HG03342 (cell line): ENCODE measurements around the gene NDC1.

Source experiments
- ATAC-seq: cut with Tn5 transposase; IDR thresholded peaks from one replicate; pipeline ENCODE4 v1.9.1; 2021; ENCODE audit warnings: mild to moderate bottlenecking, moderate library complexity; ENCODE audit not compliant: unreplicated experiment

NDC1 gene

DNA sequence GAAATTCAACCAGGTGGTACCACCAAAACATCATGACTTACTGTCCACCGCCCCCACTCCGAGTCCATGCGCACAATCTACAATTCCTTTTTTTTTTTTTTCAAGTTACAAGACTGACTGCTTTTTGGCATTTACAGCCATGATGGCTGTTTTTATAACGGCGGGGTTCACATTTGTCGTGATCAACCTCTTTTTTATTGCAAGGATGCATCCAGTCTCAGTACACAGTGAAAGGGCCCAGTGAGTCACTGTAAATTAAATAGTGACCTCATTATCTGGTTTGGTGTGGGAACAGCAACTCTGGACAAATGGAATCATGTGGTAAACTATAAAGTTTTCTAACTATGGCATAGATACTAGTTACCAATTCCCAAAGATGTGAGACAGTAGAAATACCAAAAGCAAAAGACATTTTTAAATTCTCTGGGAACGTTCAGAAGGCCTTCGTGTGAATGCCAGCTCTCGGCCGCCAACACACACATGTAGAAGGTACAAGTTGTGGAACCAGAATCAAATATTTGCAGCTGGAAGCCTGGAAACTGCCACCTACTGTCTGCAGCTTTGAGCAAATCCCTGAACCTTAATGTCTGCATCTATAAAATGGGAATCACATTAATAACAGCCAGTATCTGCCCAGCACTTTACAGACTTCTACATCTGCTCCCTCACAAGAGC is 104.0 kb downstream of the NDC1 start:
- ATAC-seq, result no peak

DNA sequence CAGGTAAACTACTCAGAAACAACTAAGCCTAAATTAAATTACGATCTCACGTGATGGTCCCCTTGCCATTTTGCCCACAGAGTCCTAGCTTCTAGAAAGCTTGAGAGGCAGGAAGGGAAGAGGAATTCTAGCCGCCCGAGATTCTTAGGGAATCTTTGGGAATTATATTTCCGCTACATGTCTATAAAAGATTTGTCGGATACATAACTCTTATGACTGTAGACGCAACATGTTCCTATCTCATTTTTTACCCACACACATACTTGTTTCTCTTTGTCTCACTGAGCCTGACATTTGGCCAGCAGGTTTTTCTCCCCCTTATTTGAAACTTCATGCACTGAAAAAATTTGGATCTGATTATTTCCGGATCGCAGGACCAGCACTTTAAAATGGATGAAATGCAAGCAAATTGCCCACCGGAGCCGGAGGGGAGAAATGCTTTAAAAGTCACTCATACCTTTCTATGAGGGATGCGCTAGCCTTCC is 104.6 kb downstream of the NDC1 start:
- no peak for ATAC-seq

DNA sequence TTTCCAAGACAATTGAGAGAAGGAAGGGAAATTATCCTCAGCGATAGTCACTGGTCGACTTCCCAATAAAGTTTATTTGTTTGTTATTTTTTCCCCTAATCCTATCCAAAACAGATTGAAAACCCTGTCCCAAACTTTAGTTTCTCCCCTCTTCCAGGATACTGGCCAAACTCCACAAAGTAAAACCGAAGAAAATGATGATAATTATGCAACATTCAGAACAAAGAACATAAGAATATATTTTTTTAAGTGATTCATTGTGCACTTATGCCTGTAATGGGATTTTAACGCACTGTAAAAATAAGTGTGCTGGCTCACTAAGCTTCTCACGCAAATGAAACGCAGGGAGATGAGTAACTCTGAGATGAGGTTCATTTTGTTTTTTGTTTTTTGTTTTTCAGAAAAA is 105.2 kb downstream of the NDC1 start:
- no peak for ATAC-seq

DNA sequence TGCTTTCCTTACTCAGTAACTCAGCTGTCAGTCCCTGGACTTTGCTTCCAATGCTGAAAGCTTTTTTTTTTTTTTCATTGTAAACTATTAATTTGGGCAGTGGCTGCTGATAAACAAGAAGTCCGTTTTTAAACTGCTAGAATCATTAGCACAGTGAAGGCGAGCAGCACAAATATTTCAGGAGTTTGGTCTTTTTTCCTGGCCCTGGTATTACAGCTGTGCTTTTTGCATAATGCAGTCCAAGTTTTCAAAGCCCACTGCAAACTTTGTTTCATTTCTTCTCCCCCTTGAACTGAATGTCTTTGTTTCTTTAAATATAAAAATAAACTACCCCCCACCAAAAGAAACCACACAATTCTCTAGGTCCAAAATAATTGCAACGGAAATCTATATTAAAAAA is 105.7 kb downstream of the NDC1 start:
- ATAC-seq, result no peak

DNA sequence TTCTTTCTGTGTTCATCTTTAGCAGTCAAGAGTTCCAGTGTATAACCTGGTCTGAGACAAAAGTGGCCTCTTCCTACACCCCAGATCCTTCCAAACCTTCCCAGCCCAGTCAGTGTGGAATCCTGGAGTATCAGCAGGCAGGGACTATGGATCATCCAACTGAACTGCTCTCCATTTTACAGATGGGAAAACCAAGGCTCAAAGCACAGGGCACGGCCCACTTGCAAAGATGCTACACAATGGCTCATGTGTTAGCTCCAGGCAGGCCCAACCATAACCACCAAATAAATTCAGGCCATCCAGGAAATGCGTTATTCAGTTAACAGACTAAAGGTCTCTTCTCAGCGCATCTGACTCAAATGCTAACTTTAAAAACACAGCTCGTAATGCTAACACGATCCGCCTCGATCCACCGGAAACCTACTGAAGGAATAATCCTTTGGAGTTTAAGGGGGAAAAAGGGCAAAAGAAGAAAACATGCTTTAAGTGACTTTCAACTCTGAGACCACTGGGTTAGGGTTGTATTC is 106.3 kb downstream of the NDC1 start:
- ATAC-seq, result no peak

DNA sequence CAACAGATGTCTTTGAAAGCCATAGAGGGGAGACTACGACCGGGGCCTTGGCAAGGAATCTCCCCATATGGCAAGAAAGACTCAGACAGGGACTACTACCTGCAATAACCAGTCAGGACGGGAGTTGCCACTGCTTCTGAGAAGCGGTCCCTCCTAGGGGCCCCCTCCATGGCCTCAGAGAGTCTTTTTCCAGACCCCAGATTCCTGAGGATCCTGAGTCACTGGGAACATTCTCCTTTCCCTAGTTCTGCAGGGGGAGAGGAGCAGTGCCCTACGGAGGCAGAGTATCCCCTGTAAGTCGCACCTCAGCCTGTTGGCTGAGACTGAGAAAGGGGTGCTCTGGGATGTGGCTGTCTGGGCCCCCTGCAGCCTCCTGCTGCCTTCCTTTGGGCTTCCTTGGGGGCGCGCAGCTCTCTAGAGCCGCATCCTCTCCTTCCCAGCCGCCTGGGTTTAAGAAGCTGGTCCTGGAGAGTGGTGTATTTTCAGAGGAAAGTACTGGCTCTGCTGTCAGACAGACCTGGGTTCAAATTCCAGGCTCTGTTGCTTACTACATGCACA is 107.0 kb downstream of the NDC1 start:
- ATAC-seq, result no peak

DNA sequence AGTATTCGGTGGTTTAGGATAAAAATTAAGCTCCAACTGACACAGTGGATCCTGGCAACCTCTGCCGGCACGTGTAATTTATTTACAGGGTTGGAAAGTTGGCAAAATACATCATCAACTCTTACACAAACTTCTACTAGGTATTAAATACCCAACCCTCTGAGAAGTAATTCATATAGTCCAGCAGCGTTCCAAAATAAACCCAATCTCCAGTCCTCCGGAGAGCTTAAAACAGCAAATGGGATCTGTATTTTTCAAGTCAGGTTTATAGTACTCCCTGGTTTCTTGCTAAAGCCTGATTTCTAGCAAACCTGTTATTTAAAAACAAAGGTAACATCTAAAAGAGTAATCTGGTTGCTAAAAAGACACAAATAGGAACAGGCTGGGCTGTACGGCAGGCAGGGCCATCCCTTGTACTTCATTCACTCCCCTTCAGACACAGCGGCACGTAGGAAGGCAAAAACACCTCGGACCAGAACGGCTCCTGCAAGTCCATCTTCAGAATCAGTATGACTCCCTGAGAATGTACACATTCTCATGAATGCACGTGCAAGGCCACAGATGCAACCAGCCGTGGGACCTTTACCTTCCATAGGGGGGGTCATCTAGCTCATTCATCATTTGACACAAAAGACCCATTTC is 107.8 kb downstream of the NDC1 start:
- ATAC-seq, result no peak

DNA sequence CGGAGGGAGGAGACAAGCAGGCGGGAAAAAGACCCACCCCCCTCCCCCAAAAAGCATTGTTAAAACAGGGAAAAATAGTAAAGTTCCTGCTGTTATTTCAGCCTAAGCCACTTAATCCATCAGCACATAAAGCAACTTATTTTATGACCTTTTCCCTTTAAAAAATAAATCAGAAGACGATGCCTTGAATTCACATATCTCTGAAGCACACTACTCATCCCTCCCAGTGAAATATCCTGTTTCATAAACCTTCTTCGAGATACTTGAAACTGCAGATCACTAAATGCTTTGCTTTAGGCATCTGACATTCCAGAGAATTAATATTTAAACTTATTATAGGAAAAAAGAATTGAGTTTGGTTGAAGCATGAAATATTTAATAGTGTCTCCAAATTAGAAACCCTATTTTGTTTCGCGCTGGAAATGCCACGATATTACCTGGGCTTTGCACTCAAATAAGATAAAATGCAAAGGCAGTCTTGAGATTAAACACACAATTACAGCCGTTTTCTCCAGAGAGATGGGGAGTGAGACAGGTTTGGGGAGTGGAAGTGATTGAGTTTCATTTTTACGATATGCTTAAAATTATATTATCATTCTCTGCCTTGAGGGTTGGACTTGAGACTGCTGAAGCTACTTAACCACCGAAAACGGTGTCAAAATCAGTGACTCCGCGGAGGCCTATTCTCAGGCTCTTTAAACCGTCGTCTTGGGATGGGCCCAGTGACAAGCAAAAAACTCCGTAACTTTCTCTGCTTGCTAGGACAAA is 108.5 kb downstream of the NDC1 start:
- ATAC-seq, result no peak

DNA sequence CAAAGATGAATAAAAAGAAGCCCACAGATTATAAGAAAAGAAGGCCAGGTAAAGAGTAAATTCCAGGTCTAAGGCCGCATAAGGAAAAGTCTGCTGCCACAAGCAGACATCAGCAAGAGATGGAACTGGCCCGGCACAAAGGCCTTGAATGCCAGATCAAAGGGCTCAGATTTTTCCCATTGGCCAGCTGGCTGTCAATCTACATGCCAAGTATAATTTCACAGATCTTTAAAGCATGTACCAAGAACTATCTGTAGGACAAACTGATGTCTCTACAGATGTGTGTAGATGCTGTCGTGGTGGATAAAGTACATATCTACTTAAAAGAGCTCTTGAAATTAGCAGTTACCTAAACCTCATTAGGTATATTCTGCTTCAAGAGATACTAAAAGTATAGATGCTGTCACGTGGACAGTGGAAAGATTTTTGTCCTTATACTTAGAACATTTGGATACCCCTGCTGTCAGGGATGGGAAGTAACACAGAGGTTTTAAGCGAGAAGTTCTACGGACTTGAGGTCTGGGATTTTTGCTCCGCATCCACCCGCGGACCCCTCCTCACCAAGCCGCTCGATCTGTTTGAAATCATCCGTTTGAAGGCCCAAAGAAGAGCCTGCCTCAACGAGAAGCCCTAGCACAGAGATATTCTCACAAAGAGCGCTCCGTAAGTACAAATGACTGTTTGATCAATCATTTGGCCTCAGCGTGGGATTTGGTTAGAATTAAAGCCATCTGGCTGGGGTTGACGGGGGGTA is 109.2 kb downstream of the NDC1 start:
- ATAC-seq, result no peak

DNA sequence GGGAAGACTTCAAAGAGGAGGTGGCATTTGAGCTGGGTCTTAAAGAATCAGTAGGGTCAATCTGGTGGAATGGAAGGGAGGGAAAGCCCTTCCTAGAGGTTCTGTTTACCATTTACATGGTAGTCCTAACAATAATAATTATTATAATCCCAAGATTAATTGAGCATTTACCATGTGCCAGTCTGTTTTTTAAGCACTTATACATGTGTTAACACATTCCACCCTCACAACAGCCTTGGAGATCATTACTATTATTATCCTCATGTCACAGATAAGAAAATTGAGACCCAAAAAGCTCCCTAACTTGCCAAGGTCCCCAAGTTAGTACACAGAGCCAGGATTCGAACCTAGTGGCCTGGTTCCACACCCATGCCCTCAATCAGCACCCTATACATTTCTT is 109.9 kb downstream of the NDC1 start:
- no peak for ATAC-seq

DNA sequence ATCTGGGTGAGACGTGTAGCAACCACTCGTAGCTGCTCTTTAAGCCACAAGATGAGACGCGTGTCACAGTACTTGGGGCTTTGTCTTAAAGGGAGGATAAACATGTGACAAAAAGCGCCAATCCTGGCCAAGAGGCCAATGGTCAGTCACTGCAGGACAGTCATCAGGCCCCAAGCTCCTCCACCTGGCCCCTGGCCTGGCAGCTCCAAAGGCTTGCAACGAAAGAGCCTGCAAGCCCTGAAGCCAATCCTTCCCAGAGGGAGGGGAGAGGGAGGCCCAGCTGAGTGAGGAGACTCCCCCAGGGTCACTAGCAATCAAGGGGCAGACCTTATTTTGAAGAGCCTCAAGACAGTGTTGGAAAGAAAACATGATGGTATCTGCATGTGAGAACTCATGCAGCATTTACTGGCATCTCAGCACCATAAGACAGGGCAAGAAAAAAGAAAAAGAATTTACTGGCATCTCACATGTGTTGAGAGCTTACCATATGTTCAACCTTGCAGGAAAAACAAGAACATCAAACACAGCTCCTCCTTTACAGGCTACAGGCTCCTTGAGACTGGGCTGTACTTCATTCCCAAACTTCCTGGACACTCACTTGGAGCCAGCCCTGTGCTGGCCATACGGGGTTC is 110.5 kb downstream of the NDC1 start:
- no peak for ATAC-seq

DNA sequence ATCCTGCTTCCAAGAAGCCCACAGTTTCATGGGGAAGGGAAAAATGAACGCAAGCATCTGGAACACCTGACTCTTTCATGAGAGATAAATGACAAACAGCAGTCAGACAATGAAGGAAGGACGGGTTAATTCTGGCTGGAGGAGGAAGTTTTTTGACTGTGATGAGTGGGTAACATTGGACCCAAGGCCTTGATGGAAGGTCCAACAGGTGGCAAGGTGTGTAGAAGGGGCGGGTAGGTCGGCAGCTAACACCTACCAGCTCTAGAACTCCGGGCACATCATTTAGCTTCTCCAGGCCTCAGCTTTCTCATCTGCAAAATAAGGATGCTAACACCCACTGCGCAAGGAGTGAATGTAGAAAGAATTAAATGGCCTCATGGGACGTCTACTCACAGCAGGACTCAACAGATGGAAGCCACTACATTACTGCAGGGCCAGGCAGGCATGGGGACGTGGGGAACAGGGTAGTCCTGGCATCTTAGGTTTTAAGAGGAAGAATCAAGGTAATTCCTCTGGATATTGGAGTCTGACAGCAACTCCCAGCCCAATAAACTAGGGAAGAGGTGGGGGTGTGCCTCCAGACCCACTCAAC is 112.0 kb downstream of the NDC1 start:
- no peak for ATAC-seq

DNA sequence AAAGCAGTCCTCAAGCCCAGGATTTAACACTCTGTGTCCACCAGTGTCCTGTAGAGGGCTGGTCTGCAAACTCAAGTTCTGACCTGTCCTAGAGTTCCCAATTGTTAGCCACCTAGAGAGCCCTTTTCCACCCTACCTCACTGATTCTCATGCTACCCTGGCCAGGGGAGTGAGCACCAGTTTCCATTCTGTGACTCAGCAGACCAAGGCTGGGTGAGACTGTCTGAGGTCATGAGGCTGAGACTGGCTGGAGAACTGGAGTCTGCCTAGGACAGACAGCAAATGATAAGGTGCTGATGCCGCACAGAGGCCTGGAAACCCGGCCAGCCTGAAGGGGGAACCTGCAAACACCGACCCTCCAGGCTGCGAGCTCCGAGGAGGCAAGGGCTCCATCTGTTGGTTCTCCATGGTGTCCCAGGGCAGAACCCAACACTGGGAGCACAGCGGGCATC is 112.8 kb downstream of the NDC1 start:
- no peak for ATAC-seq

DNA sequence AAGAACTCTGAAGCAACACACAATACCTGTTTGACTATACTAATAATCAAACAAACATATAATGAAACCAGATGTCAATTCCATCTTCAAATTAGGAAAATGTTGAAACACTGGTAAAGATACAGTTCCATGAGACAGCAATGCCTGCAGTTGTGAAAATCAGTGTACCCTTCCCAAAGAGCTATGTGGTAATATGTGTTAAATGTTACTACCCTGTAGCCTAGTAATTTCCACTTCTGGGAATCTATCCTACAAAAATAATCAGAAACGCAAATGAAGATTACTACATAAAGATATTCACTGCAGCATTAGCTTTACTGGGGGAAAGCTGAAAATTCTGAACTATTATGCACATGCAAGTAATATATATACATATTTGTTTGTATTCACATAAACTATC is 116.1 kb downstream of the NDC1 start:
- ATAC-seq, result no peak

DNA sequence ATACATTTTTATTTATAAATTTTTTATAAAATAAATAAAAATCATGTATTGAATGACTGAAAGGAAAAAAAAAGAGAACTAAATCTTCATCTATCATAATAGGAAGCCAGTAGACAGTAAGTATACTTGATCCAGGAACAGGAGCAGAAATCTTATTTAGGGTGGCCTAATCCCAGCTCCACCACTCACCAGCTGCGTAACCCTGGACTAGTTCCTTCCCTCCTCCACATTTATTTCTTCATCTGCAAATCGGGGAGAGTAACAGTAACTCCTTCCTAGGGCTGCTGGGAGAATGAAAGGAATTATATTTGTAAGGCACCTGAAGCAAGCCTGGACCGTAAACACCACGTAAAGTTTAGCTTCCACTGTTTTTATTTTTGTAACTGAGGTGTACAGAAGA is 117.0 kb downstream of the NDC1 start:
- ATAC-seq, result no peak

DNA sequence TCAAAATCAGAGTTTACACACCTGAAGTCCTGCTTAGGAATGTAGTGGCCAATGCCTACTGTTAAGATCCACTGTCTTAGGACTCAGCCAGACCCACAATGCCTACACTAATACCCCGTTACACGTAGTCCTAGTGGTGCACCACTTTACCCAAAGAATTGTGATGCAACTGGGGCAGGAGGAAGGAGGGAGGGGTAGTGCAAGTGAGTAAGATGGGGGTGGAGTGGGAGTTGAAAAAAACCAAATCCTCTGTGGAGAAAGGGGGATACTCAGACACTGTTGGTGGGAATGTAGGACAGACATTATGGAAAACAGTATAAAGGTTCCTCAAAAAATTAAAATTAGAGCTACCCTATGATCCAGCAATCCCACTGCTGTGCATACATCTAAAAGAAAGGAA is 118.6 kb downstream of the NDC1 start:
- ATAC-seq, result no peak

DNA sequence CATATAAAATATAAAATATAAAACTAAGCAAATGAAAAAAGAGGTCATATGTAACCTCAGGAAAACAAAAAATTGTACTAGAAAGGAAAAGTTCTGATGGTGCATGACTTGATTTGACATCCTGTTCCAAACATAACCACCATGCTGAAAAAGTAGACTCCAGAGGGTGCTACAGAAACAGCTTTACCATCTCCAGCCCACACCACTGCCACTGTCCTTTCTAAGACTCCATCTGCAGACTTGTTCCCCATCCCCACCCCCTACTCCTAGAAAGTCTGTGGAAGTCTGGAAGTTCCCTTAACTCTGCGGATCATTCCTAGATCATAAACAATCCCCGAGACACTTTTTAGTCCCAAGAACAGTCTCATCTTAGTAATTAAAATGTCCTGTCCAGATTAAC is 119.7 kb downstream of the NDC1 start:
- ATAC-seq, result no peak

DNA sequence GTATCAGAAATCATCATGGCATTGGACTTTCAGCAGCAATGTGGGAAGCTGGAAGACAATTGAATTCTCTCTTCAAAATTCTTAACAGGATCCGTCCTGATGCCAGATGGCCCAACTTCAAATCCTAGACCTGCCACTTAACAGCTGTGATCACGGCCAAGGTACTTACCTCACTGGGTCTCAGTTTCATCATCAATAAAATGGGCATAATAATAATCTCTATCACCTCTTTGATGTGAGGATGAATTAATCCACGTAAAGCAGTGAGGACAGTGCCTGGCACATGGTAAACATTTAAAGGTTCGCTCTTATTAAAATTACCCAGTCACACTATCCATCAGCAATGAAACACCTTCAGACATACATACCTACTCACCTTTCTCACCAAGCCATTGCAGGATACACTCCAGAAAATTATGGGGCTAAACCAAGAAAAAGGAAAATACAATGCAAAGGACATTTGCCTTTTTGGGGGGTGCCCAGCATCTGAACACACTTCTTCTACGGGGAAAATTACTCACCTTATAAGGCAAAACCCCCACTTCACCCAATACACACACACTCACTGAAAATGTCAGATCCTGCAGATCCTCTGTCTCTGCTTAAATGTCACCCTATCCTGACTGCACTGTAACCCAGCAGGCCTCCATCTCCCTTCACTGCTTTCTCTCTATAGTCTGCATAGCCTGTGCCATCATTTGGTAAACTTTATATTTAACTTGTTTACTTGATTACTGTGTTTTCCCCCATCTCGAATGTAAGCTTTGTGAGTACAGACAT is 120.9 kb downstream of the NDC1 start:
- ATAC-seq, result no peak

DNA sequence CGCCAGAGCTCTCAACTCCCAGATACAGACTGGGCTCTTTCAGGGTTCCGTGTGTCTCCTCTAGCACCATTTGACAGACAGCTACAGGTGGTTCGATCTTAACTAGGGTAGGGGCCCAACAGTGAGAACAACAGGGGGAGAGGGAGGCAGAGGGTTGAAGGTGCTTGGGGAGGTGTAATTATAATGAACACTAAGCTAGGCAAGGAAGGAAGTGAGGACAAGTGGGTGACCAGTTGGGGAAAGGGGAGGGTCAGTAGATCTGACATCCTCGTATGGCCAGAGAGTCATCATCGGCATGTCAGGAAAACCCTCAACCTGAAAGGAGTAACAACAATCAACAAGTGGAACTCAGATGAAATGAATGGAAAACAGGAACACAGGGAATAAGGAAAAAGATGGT is 121.9 kb downstream of the NDC1 start:
- no peak for ATAC-seq
